Esophagus (tissue), 2 donors: ENCODE data around the gene NR4A2. TPM values are rescaled to one million over a fixed set of nuclear protein-coding genes. Genes with fewer than 3 reads are reported as not detected.
A peak's percentile ranks its signal among the peaks of the same experiment; 100 is the strongest.

Experiments
- H3K27ac ChIP-seq, 2 donors: one replicate each; pipeline ENCODE4 v1.5.1; 2013; ENCODE audit warnings: low read depth in 2 of 2, mild to moderate bottlenecking in 2 of 2, inconsistent platforms in 1 of 2, low read length in 1 of 2, moderate library complexity in 1 of 2
- H3K27me3 ChIP-seq, 2 donors: one replicate each; pipeline ENCODE4 v1.6.1; 2013; ENCODE audit warnings: low read length in 2 of 2, control low read depth in 1 of 2, mild to moderate bottlenecking in 1 of 2; ENCODE audit not compliant: insufficient read depth in 2 of 2, control insufficient read depth in 1 of 2
- H3K36me3 ChIP-seq, 2 donors: one replicate each; pipeline ENCODE4 v1.6.1; 2013; ENCODE audit warnings: low read length in 1 of 2; ENCODE audit not compliant: control insufficient read depth in 2 of 2, insufficient read depth in 2 of 2
- H3K4me1 ChIP-seq, 2 donors: one replicate each; pipeline ENCODE4 v1.6.1; 2013; ENCODE audit warnings: low read length in 1 of 2; ENCODE audit not compliant: control insufficient read depth in 2 of 2, insufficient read depth in 2 of 2
- H3K4me3 ChIP-seq, 2 donors: one replicate each; pipeline ENCODE4 v1.5.1; 2013; ENCODE audit warnings: low read length in 2 of 2, mild to moderate bottlenecking in 2 of 2, low read depth in 1 of 2, moderate library complexity in 1 of 2
- H3K9me3 ChIP-seq, 2 donors: one replicate each; pipeline ENCODE4 v1.6.1; 2013; ENCODE audit warnings: mild to moderate bottlenecking in 2 of 2, low read depth in 1 of 2, low read length in 1 of 2, moderate library complexity in 1 of 2; ENCODE audit not compliant: control insufficient read depth in 2 of 2, insufficient read depth in 1 of 2
- WGBS, 2 donors: extraction: QIAGEN DNeasy Blood & Tissue Kit; methylation state at CpG; one replicate each; pipeline ENCODE4 v1.1.7; 2013; 5-methylcytosine and 5-hydroxymethylcytosine counted together
- polyA plus RNA-seq, 2 donors: library from polyadenylated mRNA; stranded (reverse); fragments of 200-250 nt; gene quantifications; one replicate each; pipeline ENCODE4 v1.2.3, GENCODE V29; 2013
- donor health status: healthy with polysubstance abuse.
- donor health status: Bipolar disorder and iron deficiency.

The NR4A2 gene
- polyA plus RNA-seq, 2 donors = 1.6 to 2.0 TPM

GRCh38 chr2:156349605-156350004 is 17.1 kb upstream of the NR4A2 start:
- Histone ChIP-seq H3K27ac (no peak overlapping the region), H3K4me3 (no peak overlapping the region), H3K36me3 (no peaks in the 10 kb centered on the region), H3K4me1 (no peaks in the 10 kb centered on the region), H3K9me3 (no peaks in the 10 kb centered on the region), H3K27me3 (no peaks in the 10 kb centered on the region)

- H3K27me3 ChIP-seq = no peaks in the 10 kb centered on the region
These were observed 16.6 kb upstream of the NR4A2 start for GRCh38 chr2:156349161-156349560.

GRCh38 chr2:156347431-156347830 is 14.9 kb upstream of the NR4A2 start:
- Histone ChIP-seq H3K4me3 (no peak overlapping the region), H3K36me3 (no peaks in the 10 kb centered on the region), H3K27ac (no peak overlapping the region), H3K9me3 (no peaks in the 10 kb centered on the region), H3K27me3 (no peaks in the 10 kb centered on the region), H3K4me1 (no peaks in the 10 kb centered on the region)
- 81 to 85% methylated on average over 3 of the region's 3 CpGs for WGBS, 2 donors

More at GRCh38 chr2:156349161-156349560, 16.6 kb upstream of the NR4A2 start:
- Histone ChIP-seq H3K27ac (no peak overlapping the region), H3K36me3 (no peaks in the 10 kb centered on the region), H3K4me1 (no peaks in the 10 kb centered on the region), H3K4me3 (no peak overlapping the region), H3K9me3 (no peaks in the 10 kb centered on the region)

GRCh38 chr2:156346731-156347130 is 14.2 kb upstream of the NR4A2 start:
- Histone ChIP-seq H3K4me1 (no peaks in the 10 kb centered on the region), H3K27ac (no peak overlapping the region), H3K9me3 (no peaks in the 10 kb centered on the region), H3K27me3 (no peaks in the 10 kb centered on the region), H3K36me3 (no peaks in the 10 kb centered on the region), H3K4me3 (no peak overlapping the region)
- WGBS, 2 donors = 66% methylated on average over 4 of the region's 4 CpGs

GRCh38 chr2:156345582-156345981 is 13.1 kb upstream of the NR4A2 start:
- Histone ChIP-seq H3K4me3 (no peak overlapping the region), H3K27ac (no peak overlapping the region), H3K4me1 (no peaks in the 10 kb centered on the region), H3K9me3 (no peaks in the 10 kb centered on the region), H3K36me3 (no peaks in the 10 kb centered on the region), H3K27me3 (no peaks in the 10 kb centered on the region)
- 81 to 84% methylated on average over 3 of the region's 3 CpGs for whole genome bisulfite sequencing, 2 donors

- H3K4me1 ChIP-seq = no peaks in the 10 kb centered on the region
- 56 to 62% methylated on average over 2 of the region's 2 CpGs for WGBS, 2 donors
- no peaks in the 10 kb centered on the region for H3K27me3 ChIP-seq
- no peaks in the 10 kb centered on the region for H3K36me3 ChIP-seq
- H3K9me3 ChIP-seq = no peaks in the 10 kb centered on the region
- no peak overlapping the region for H3K27ac ChIP-seq
- no peak overlapping the region for H3K4me3 ChIP-seq
These were observed 11.4 kb upstream of the NR4A2 start for GRCh38 chr2:156343940-156344301.

DNA sequence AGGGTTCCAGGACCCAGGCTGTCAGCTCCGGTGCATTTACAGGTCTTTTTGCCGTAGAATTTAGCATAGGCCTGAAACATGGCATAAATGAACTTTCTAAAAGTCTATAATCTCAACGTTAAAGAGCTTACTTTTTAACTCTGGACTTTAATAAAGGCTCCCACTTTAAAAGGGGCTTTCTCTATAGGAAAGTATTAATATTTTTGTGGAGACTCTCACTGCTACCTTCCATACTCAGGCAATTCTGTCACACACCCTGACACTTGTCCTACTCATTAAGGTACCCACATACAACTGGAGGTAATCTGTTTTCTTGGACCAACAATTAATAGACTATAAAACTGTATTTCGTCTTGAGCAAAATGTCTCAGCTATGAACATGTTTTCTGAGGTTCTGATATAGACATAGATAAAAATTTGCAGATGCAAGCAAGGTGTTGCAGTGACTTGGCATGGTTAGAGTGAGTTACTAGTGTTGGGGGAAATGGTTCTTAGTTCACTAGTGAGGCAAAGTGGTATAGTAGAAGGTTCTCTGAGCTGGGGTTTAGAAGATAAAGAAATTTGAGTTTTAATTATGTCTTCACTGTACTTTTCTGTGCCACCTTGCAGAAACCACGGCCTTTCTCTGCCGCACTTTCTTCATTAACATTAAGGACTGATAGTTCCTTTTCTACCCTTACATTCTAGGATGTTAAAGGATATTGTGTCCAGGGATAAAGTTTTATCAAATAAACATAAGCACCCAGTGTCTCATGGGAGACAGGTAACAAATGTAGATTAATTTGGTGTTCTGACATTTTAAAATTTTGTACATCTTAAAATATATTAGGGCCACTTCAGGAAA is 10.8 kb upstream of the NR4A2 start:
- Histone ChIP-seq H3K27ac (peak overlapping the region; percentile 99 to 100), H3K4me3 (peak overlapping the region; percentile 53 to 86), H3K9me3 (no peaks in the 10 kb centered on the region), H3K4me1 (no peaks in the 10 kb centered on the region), H3K27me3 (no peaks in the 10 kb centered on the region), H3K36me3 (no peaks in the 10 kb centered on the region)
- 38 to 42% methylated on average over 6 of the region's 6 CpGs for WGBS, 2 donors

- H3K27ac ChIP-seq = peak overlapping the region; percentile 99 to 100
- no peaks in the 10 kb centered on the region for H3K9me3 ChIP-seq
- H3K27me3 ChIP-seq = no peaks in the 10 kb centered on the region
- H3K36me3 ChIP-seq = no peaks in the 10 kb centered on the region
- H3K4me1 ChIP-seq = no peaks in the 10 kb centered on the region
- WGBS, 2 donors = 1 to 2% methylated on average over 42 to 86 of the region's 86 CpGs
- peak overlapping the region; percentile 70 to 86 for H3K4me3 ChIP-seq
These were observed 10.0 kb upstream of the NR4A2 start for GRCh38 chr2:156342254-156343095.

DNA sequence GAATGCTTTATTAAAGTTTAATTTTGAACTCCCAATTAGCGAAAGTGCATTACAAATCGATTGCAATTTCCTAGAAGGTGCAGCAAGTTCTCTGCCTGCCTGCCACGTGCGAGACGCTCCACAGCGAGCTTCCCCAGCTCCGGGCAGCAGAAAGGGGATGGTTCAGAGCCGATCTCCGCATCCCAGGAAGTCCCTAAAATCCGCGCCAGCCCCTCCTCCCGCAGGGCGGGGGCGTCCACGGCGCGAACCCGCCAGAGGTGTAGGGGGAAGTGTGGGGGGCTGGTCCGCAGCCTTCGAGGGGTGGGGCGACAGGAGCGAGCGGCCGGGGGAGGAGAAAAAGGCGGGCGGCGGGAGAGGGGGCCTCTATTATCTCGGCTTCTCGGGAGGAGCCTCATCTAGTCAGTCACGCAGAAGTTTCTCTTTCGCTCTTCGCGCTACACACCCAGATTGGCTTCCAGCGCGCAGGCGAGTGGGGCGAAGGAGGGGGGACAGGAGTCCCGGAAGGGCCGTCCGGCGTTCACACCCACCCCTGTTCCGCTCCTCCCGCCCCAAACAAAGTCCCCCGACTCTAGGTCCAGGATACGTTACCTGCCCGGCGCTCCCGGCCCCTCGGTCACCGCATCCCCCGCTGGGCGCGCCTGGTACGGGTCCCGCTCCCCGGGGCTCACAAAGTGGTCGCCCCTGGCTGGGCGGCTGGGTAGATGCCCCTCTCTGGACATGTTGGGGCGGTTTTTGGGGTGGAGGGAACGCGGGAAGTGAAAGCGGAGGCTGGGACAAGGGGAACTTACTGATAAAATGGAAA is 9.1 kb upstream of the NR4A2 start:
- no peaks in the 10 kb centered on the region for H3K27me3 ChIP-seq
- H3K9me3 ChIP-seq = no peaks in the 10 kb centered on the region
- H3K36me3 ChIP-seq = no peaks in the 10 kb centered on the region
- peak overlapping the region; percentile 70 to 86 for H3K4me3 ChIP-seq
- H3K4me1 ChIP-seq = no peaks in the 10 kb centered on the region
- 0 to 1% methylated on average over 52 to 62 of the region's 62 CpGs for WGBS, 2 donors
- peak overlapping the region; percentile 99 to 100 for H3K27ac ChIP-seq
